ENCODE results near the gene CLEC16A. TPM values are rescaled to one million over a fixed set of nuclear protein-coding genes. Genes with fewer than 3 reads are reported as not detected.
A peak's percentile ranks its signal among the peaks of the same experiment; 100 is the strongest.

Gene CLEC16A
- total and polyA plus RNA-seq, 9 of the 15 experiments (the other 6 are each of a cell fraction or from before 2014, with no cell fraction given), result 1.00 to 22.3 (median 10.0) TPM

DNA sequence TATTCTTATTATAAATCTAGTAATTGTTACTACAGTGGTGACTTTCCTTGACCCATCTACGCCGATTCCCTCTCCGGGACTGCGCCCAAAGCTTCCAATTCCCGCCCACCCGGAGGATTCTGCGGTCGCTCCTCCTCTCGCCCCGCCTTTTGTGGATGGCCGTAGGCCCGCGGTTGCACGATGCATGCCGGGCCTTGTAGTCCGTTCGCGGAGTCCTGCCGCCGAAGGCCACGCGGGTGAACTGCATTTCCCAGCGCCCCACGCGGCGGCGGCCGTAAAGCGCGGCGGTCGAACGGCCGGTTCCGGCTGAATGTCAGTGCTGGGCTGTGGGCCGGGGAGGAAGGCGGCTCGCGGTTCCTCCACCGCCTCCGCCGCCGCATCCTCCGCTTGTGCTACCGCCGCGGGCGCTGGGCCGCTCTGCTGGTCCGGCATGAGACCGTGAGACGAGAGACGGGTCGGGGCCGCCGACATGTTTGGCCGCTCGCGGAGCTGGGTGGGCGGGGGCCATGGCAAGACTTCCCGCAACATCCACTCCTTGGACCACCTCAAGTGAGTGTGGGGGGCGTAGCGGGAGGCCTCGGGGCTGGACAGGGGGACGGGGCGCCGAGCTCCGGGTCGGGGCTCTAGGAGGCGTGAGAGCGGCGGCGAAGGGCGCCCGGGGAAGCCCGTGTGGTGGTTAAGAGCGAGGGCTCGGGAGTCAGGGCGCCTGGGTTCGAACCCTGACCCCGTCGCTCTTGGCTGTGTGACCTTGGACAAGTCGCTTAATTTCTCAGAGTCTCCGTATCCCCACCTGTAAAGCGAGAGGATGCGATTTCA, at the start of gene CLEC16A (continued):
- TF ChIP-seq, protein P1, sequence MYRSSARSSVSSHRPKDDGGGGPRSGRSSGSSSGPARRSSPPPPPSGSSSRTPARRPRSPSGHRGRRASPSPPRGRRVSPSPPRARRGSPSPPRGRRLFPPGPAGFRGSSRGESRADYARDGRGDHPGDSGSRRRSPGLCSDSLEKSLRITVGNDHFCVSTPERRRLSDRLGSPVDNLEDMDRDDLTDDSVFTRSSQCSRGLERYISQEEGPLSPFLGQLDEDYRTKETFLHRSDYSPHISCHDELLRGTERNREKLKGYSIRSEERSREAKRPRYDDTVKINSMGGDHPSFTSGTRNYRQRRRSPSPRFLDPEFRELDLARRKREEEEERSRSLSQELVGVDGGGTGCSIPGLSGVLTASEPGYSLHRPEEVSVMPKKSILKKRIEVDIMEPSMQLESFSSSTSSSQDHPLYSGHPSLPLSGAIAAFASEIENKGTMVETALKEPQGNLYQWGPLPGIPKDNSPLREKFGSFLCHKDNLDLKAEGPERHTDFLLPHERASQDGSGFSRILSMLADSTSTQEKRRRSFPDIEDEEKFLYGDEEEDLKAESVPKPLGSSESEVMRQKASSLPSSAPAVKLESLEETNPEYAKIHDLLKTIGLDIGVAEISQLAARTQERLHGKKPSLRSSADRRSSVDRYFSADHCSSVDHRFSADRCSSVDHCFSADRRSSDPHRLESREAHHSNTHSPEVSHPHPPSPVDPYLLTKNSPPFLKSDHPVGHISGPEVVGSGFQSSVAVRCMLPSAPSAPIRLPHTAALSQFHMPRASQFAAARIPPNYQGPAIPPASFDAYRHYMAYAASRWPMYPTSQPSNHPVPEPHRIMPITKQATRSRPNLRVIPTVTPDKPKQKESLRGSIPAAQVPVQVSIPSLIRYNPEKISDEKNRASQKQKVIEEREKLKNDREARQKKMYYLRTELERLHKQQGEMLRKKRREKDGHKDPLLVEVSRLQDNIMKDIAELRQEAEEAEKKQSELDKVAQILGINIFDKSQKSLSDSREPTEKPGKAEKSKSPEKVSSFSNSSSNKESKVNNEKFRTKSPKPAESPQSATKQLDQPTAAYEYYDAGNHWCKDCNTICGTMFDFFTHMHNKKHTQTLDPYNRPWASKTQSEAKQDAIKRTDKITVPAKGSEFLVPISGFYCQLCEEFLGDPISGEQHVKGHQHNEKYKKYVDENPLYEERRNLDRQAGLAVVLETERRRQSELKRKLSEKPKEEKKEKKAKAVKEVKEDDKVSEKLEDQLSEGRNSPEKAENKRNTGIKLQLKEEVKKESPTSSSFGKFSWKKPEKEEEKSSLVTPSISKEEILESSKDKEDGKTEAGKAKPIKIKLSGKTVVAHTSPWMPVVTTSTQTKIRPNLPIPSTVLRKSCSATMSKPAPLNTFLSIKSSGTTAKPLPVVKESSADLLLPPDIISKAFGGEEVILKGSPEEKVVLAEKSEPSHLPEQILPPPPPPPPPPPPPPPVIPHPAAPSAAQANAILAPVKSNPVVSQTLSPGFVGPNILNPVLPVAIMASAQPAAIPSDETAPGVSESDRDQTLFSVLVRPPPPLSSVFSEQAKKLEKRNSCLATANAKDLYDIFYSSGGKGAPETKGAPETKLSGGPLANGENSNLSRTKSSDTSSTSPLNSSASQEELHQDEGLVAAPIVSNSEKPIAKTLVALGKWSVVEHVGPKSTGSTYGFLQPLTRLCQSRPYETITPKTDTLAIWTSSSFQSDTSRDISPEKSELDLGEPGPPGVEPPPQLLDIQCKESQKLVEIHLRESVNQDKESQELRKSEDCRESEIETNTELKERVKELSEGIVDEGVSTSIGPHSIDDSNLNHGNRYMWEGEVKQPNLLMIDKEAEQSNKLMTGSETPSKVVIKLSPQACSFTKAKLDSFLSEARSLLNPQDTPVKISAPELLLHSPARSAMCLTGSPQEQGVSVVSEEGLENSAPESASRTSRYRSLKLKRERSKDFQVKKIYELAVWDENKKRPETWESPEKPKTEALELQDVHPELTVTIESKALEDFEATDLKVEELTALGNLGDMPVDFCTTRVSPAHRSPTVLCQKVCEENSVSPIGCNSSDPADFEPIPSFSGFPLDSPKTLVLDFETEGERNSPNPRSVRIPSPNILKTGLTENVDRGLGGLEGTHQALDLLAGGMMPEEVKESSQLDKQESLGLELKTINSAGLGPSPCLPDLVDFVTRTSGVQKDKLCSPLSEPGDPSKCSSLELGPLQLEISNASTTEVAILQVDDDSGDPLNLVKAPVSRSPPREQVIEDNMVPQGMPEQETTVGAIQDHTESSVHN (IDR thresholded peaks at IDR 0.05; ENCODE audit: borderline replicate concordance in 1 of 2, low read depth in 1 of 2), result no peak
- TF ChIP-seq POLR2AphosphoS5 (IDR thresholded peaks at IDR 0.05; ENCODE audit: control insufficient read depth, insufficient read depth, low read depth, low read length), result peak; percentile 35; the same call in 1 of the 2 replicates
- TF ChIP-seq SRSF3 (IDR thresholded peaks at IDR 0.05; ENCODE audit: insufficient read depth, low read length), result no peak
- no peak for TF ChIP-seq ZNF764 (CRISPR knock-in tag; IDR thresholded peaks at IDR 0.05; ENCODE audit: low read depth)
- TF ChIP-seq SREBF1 (IDR thresholded peaks at IDR 0.05; ENCODE audit: borderline replicate concordance, low read depth, low read length), result peak; percentile 83; the same call in 1 of the 2 replicates
- TF ChIP-seq ZNF23 (CRISPR knock-in tag; IDR thresholded peaks at IDR 0.05), result no peak
- no peak for TF ChIP-seq FOXK2 (conservative IDR thresholded peaks at IDR 0.05 in 1 of 2, IDR thresholded peaks at IDR 0.05 in 1 of 2; ENCODE audit: low read depth in 2 of 2)
- TF ChIP-seq POLR3A (IDR thresholded peaks at IDR 0.05; ENCODE audit: borderline replicate concordance, extremely low read depth, insufficient read depth, insufficient read length), result no peak
- TF ChIP-seq CTBP1 (IDR thresholded peaks at IDR 0.05; ENCODE audit: borderline replicate concordance), result peak; percentile 85; the same call in 1 of the 2 replicates
- TF ChIP-seq KLF10 (CRISPR knock-in tag; IDR thresholded peaks at IDR 0.05), result no peak
- peak; percentile 93 for TF ChIP-seq SP1 (CRISPR knock-in tag; IDR thresholded peaks at IDR 0.05)
- TF ChIP-seq CREB1 (IDR thresholded peaks at IDR 0.05), result peak; percentile 78
- peak; percentile 89 for TF ChIP-seq CREB1 (CRISPR knock-in tag; IDR thresholded peaks at IDR 0.05)
- TF ChIP-seq, protein P2, sequence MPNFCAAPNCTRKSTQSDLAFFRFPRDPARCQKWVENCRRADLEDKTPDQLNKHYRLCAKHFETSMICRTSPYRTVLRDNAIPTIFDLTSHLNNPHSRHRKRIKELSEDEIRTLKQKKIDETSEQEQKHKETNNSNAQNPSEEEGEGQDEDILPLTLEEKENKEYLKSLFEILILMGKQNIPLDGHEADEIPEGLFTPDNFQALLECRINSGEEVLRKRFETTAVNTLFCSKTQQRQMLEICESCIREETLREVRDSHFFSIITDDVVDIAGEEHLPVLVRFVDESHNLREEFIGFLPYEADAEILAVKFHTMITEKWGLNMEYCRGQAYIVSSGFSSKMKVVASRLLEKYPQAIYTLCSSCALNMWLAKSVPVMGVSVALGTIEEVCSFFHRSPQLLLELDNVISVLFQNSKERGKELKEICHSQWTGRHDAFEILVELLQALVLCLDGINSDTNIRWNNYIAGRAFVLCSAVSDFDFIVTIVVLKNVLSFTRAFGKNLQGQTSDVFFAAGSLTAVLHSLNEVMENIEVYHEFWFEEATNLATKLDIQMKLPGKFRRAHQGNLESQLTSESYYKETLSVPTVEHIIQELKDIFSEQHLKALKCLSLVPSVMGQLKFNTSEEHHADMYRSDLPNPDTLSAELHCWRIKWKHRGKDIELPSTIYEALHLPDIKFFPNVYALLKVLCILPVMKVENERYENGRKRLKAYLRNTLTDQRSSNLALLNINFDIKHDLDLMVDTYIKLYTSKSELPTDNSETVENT (CRISPR knock-in tag; IDR thresholded peaks at IDR 0.05), result no peak
- no peak for TF ChIP-seq ILK (tag; IDR thresholded peaks at IDR 0.05; ENCODE audit: borderline replicate concordance, low read depth)
- no peak for TF ChIP-seq SOX6 (IDR thresholded peaks at IDR 0.05)
- no peak for TF ChIP-seq KAT8 (IDR thresholded peaks at IDR 0.05; ENCODE audit: low read depth)

Data from K562 (cell line).